Measurements from ENCODE around the gene VPS33A. TPM values are rescaled to one million over a fixed set of nuclear protein-coding genes. Genes with fewer than 3 reads are reported as not detected.

The VPS33A gene
- total and polyA plus RNA-seq, 4 donors = 6.4 to 14.9 (median 10.0) TPM

DNA sequence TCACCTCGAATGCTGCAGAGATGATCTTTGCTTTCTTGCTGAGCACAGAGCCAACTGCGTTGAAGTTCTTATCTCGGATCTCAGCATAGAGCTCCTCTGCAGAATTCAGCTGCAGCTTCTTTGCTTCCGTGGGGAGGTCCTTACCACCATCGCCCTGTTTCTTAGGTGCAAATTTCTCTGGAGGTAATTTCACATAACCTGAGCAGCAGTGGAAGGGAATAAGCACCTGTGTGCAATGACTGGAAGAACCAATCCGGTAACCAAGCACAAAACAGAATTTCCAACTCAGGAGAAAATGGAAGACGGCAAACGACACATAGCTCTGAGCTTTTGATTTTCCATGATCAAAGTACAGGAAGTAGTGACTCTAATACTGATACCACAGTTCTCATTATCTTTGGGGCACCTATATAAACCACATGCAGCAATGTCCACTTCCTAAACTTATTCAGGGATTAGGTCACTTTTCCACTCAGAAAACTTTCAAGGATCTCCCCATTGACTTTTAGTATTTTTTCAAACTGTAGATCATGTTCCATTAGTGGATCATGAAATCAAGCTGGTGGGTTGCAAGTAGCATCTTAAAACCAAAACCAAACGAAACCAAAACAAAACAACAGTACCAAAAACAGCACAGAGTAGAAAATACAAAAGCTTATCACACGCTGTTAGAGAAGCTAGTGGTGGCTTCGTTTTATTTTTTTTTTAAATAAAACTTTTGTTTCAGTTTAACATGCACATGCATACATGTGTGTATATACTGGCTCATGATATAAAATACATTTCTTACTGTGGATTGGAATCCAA, 21.5 kb downstream of the VPS33A start:
- H3K4me3 ChIP-seq (ENCODE audit: low read depth in 1 of 3, low read length in 3 of 3) = no peak overlapping the region

More for the DNA sequence above, 21.5 kb downstream of the VPS33A start:
- Histone ChIP-seq H3K9ac (ENCODE audit: low read depth in 1 of 2, low read length in 2 of 2) (no peak overlapping the region), H3K4me1 (ENCODE audit: control insufficient read depth in 4 of 4, insufficient read depth in 4 of 4, low read length in 3 of 4) (no peaks in the 10 kb centered on the region), H3K36me3 (ENCODE audit: control insufficient read depth in 4 of 4, insufficient read depth in 3 of 4, low read depth in 1 of 4, low read length in 3 of 4) (peaks cover 1 to 17% (median 9%) of the 10 kb centered on the region in 4 donors), H3K27ac (ENCODE audit: low read depth in 1 of 2, low read length in 2 of 2) (no peak overlapping the region), H3K27me3 (ENCODE audit: control insufficient read depth in 4 of 4, insufficient read depth in 4 of 4, low read length in 3 of 4) (no peaks in the 10 kb centered on the region), H3K9me3 (ENCODE audit: control insufficient read depth in 4 of 4, low read length in 3 of 4) (no peaks in the 10 kb centered on the region)
- WGBS = 85% methylated on average over 11 of the region's 11 CpGs
- no peak for DNase-seq (ENCODE audit: low spot score)
- TF ChIP-seq, protein P1, sequence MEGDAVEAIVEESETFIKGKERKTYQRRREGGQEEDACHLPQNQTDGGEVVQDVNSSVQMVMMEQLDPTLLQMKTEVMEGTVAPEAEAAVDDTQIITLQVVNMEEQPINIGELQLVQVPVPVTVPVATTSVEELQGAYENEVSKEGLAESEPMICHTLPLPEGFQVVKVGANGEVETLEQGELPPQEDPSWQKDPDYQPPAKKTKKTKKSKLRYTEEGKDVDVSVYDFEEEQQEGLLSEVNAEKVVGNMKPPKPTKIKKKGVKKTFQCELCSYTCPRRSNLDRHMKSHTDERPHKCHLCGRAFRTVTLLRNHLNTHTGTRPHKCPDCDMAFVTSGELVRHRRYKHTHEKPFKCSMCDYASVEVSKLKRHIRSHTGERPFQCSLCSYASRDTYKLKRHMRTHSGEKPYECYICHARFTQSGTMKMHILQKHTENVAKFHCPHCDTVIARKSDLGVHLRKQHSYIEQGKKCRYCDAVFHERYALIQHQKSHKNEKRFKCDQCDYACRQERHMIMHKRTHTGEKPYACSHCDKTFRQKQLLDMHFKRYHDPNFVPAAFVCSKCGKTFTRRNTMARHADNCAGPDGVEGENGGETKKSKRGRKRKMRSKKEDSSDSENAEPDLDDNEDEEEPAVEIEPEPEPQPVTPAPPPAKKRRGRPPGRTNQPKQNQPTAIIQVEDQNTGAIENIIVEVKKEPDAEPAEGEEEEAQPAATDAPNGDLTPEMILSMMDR (IDR thresholded peaks at IDR 0.05; ENCODE audit: low read depth, low read length, missing input control) = no peak
- no peak for TF ChIP-seq SP1 (IDR thresholded peaks at IDR 0.05)
- TF ChIP-seq HNF4A (conservative IDR thresholded peaks at IDR 0.05) = no peak
- TF ChIP-seq JUND (IDR thresholded peaks at IDR 0.05) = no peak
- no peak for TF ChIP-seq EGR1 (IDR thresholded peaks at IDR 0.05; ENCODE audit: low read depth in 2 of 2)
- no peak for TF ChIP-seq NR2F2 (IDR thresholded peaks at IDR 0.05)
- TF ChIP-seq, protein P2, sequence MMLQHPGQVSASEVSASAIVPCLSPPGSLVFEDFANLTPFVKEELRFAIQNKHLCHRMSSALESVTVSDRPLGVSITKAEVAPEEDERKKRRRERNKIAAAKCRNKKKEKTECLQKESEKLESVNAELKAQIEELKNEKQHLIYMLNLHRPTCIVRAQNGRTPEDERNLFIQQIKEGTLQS (IDR thresholded peaks at IDR 0.05) = no peak
- TF ChIP-seq RXRA (IDR thresholded peaks at IDR 0.05) = no peak
- TF ChIP-seq, protein P3, sequence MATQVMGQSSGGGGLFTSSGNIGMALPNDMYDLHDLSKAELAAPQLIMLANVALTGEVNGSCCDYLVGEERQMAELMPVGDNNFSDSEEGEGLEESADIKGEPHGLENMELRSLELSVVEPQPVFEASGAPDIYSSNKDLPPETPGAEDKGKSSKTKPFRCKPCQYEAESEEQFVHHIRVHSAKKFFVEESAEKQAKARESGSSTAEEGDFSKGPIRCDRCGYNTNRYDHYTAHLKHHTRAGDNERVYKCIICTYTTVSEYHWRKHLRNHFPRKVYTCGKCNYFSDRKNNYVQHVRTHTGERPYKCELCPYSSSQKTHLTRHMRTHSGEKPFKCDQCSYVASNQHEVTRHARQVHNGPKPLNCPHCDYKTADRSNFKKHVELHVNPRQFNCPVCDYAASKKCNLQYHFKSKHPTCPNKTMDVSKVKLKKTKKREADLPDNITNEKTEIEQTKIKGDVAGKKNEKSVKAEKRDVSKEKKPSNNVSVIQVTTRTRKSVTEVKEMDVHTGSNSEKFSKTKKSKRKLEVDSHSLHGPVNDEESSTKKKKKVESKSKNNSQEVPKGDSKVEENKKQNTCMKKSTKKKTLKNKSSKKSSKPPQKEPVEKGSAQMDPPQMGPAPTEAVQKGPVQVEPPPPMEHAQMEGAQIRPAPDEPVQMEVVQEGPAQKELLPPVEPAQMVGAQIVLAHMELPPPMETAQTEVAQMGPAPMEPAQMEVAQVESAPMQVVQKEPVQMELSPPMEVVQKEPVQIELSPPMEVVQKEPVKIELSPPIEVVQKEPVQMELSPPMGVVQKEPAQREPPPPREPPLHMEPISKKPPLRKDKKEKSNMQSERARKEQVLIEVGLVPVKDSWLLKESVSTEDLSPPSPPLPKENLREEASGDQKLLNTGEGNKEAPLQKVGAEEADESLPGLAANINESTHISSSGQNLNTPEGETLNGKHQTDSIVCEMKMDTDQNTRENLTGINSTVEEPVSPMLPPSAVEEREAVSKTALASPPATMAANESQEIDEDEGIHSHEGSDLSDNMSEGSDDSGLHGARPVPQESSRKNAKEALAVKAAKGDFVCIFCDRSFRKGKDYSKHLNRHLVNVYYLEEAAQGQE (IDR thresholded peaks at IDR 0.05) = no peak
- no peak for TF ChIP-seq FOXA1 (IDR thresholded peaks at IDR 0.05)
- no peak for TF ChIP-seq HNF4G (IDR thresholded peaks at IDR 0.05)
- TF ChIP-seq RAD21 (IDR thresholded peaks at IDR 0.05) = no peak
- no peak for TF ChIP-seq TAF1 (conservative IDR thresholded peaks at IDR 0.05)
- TF ChIP-seq GABPA (IDR thresholded peaks at IDR 0.05 in 1 of 2, conservative IDR thresholded peaks at IDR 0.05 in 1 of 2) = no peak
- TF ChIP-seq YY1 (IDR thresholded peaks at IDR 0.05) = no peak
- TF ChIP-seq FOXA2 (IDR thresholded peaks at IDR 0.05) = no peak
- TF ChIP-seq, protein P4, sequence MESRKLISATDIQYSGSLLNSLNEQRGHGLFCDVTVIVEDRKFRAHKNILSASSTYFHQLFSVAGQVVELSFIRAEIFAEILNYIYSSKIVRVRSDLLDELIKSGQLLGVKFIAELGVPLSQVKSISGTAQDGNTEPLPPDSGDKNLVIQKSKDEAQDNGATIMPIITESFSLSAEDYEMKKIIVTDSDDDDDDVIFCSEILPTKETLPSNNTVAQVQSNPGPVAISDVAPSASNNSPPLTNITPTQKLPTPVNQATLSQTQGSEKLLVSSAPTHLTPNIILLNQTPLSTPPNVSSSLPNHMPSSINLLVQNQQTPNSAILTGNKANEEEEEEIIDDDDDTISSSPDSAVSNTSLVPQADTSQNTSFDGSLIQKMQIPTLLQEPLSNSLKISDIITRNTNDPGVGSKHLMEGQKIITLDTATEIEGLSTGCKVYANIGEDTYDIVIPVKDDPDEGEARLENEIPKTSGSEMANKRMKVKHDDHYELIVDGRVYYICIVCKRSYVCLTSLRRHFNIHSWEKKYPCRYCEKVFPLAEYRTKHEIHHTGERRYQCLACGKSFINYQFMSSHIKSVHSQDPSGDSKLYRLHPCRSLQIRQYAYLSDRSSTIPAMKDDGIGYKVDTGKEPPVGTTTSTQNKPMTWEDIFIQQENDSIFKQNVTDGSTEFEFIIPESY (IDR thresholded peaks at IDR 0.05) = no peak
- TF ChIP-seq, protein P5, sequence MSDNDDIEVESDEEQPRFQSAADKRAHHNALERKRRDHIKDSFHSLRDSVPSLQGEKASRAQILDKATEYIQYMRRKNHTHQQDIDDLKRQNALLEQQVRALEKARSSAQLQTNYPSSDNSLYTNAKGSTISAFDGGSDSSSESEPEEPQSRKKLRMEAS (IDR thresholded peaks at IDR 0.05) = no peak
